ENCODE measurements around the gene HS6ST1.

DNA sequence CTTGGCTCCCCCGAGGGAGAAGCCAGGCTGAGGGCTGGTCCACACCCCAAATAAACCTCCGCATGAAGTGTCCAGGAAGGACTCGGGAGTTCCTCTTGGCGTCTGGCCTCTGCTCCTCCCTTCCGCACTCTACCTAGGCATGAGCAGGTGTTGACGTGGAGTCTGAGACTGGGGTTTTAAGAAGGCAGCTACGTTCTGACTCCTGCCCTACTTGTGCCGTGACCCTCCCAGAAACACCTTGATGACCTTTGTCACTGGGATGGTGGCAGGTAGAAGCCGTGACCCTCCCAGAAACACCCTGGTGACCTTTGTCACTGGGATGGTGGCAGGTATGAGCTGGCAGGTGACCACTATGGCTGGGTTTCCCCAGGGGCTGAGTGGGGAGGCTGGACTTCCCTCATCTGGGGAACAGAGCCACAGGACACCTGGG is 54.8 kb downstream of the HS6ST1 start:
- TF ChIP-seq, protein P1, sequence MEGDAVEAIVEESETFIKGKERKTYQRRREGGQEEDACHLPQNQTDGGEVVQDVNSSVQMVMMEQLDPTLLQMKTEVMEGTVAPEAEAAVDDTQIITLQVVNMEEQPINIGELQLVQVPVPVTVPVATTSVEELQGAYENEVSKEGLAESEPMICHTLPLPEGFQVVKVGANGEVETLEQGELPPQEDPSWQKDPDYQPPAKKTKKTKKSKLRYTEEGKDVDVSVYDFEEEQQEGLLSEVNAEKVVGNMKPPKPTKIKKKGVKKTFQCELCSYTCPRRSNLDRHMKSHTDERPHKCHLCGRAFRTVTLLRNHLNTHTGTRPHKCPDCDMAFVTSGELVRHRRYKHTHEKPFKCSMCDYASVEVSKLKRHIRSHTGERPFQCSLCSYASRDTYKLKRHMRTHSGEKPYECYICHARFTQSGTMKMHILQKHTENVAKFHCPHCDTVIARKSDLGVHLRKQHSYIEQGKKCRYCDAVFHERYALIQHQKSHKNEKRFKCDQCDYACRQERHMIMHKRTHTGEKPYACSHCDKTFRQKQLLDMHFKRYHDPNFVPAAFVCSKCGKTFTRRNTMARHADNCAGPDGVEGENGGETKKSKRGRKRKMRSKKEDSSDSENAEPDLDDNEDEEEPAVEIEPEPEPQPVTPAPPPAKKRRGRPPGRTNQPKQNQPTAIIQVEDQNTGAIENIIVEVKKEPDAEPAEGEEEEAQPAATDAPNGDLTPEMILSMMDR (conservative IDR thresholded peaks at IDR 0.05; ENCODE audit: low read depth, low read length), result no peak
- TF ChIP-seq EZH2 (IDR thresholded peaks at IDR 0.05; ENCODE audit: low read length, unreplicated experiment), result no peak

Data from PC-3 (cell line).